HepG2 (cell line): Measurements from ENCODE around the gene SETD1A. TPM values are rescaled to one million over a fixed set of nuclear protein-coding genes. Genes with fewer than 3 reads are reported as not detected.
A peak's percentile ranks its signal among the peaks of the same experiment; 100 is the strongest.

ENCODE experiments used
- ATF3 ChIP-seq: sonication (generic); formaldehyde crosslinking; IDR thresholded peaks from 2 replicates; pipeline ENCODE4 v1.4.0; 2020; ENCODE audit warnings: missing genetic modification reagents
- BHLHE40 ChIP-seq: IDR thresholded peaks from 2 replicates; pipeline ENCODE4 v1.6.1; 2011; ENCODE audit warnings: low read length, improper control_type of control experiment
- CBX1 ChIP-seq: IDR thresholded peaks from one replicate; pipeline ENCODE4 v1.6.1; 2016; ENCODE audit warnings: antibody characterized with exemption, low read depth
- DDIT3 ChIP-seq: sonication (generic); formaldehyde crosslinking; IDR thresholded peaks from 2 replicates; pipeline ENCODE4 v1.4.0; 2020; ENCODE audit warnings: mild to moderate bottlenecking, missing genetic modification reagents
- E2F1 ChIP-seq: sonication (generic); formaldehyde crosslinking; IDR thresholded peaks from 2 replicates; pipeline ENCODE4 v1.5.0; 2020; ENCODE audit warnings: missing genetic modification reagents
- GATA4 ChIP-seq: sonication (generic); IDR thresholded peaks from 2 replicates; pipeline ENCODE4 v1.6.1; 2016; ENCODE audit warnings: antibody characterized with exemption, low read depth, borderline replicate concordance
- HMG20B ChIP-seq: conservative IDR thresholded peaks from 2 replicates; pipeline ENCODE4 v1.6.1; 2016; ENCODE audit warnings: missing genetic modification reagents, missing compliant biosample characterization
- MBNL3 ChIP-seq: fragments of 250-450 bp; sonication (Bioruptor Pico); conservative IDR thresholded peaks from 2 replicates; pipeline ENCODE4 v1.8.0; 2022; ENCODE audit warnings: mild to moderate bottlenecking, inconsistent platforms
- NBN ChIP-seq: fragments of 450-650 bp; conservative IDR thresholded peaks from 2 replicates; pipeline ENCODE4 v1.6.1; 2017
- NFAT5 ChIP-seq: sonication (generic); formaldehyde crosslinking; IDR thresholded peaks from 2 replicates; pipeline ENCODE4 v1.4.0; 2020; ENCODE audit warnings: missing genetic modification reagents
- NRL ChIP-seq: sonication (generic); formaldehyde crosslinking; IDR thresholded peaks from 2 replicates; pipeline ENCODE4 v1.5.0; 2020; ENCODE audit warnings: missing genetic modification reagents, mild to moderate bottlenecking, moderate library complexity, borderline replicate concordance
- PRDM4 ChIP-seq: sonication (generic); formaldehyde crosslinking; IDR thresholded peaks from 2 replicates; pipeline ENCODE4 v1.9.0; 2021; ENCODE audit warnings: missing genetic modification reagents, borderline replicate concordance
- SNRNP70 ChIP-seq: fragments of 200-400 bp; formaldehyde crosslinking; IDR thresholded peaks from 2 replicates; pipeline ENCODE4 v1.6.1; 2017; ENCODE audit warnings: mild to moderate bottlenecking, low read depth, low read length, moderate library complexity
- TCF7L2 ChIP-seq: IDR thresholded peaks from 2 replicates; pipeline ENCODE4 v1.6.1; 2011; ENCODE audit warnings: mild to moderate bottlenecking, low read depth, low read length, moderate library complexity
- ZNF18 ChIP-seq: sonication (generic); formaldehyde crosslinking; IDR thresholded peaks from 2 replicates; pipeline ENCODE4 v1.8.0; 2022; ENCODE audit warnings: mild to moderate bottlenecking, missing genetic modification reagents; ENCODE audit not compliant: insufficient replicate concordance
- ZNF224 ChIP-seq: sonication (generic); formaldehyde crosslinking; IDR thresholded peaks from 2 replicates; pipeline ENCODE4 v1.5.0; 2020; ENCODE audit warnings: mild to moderate bottlenecking, missing genetic modification reagents
- ZSCAN25 ChIP-seq: sonication (generic); formaldehyde crosslinking; IDR thresholded peaks from 2 replicates; pipeline ENCODE4 v1.8.0; 2022; ENCODE audit warnings: mild to moderate bottlenecking, missing genetic modification reagents
- polyA plus RNA-seq, 8 experiments: library from polyadenylated mRNA; depleted of rRNA in 3 of 8; stranded (reverse) in 7 of 8; unstranded in 1 of 8; fragments of >200 nt; fragmentation: Illumina TruSeq in 4 of 8; extraction: Trizol in 4 of 8; gene quantifications; 2 replicates each; pipeline versions ENCODE4 v1.2.1 to v1.2.3, GENCODE V29; 2011 to 2016; ENCODE audit warnings: low read depth in 4 of 8, missing spikeins in 1 of 8, mixed read lengths in 1 of 8; ENCODE audit not compliant: insufficient read depth in 1 of 8
- total RNA-seq, 5 experiments: library from RNA; depleted of rRNA; stranded (reverse); fragments of >200 nt; fragmentation: Illumina TruSeq; extraction: Trizol; gene quantifications; 2 replicates each; pipeline ENCODE4 v1.2.3, GENCODE V29; 2016; ENCODE audit warnings: low read depth in 1 of 5

SETD1A gene
- total and polyA plus RNA-seq, 2 of the 13 experiments (the other 11 are each of a cell fraction or from before 2014, with no cell fraction given) = 3.8 to 5.6 TPM

GRCh38 chr16:30997725-30998711, 40.5 kb downstream of the SETD1A start (continued):
- TF ChIP-seq NFAT5 (CRISPR knock-in tag) (no peak), GATA4 (no peak), ZNF224 (CRISPR knock-in tag) (no peak), MBNL3 (no peak), ZNF18 (CRISPR knock-in tag) (peak; percentile 15), ATF3 (CRISPR knock-in tag) (no peak), DDIT3 (CRISPR knock-in tag) (no peak), CBX1 (no peak), SNRNP70 (no peak), HMG20B (CRISPR knock-in tag) (no peak), NRL (no peak; the same call in 1 of the 2 replicates), PRDM4 (CRISPR knock-in tag) (no peak), ZSCAN25 (CRISPR knock-in tag) (peak; percentile 84), NBN (no peak), BHLHE40 (0 out of 2 replicates have a peak, but pooled peaks have one; percentile 18), E2F1 (CRISPR knock-in tag) (no peak), TCF7L2 (no peak)
